Neural progenitor cell (in vitro differentiated cells): ENCODE data around the gene MLH1. TPM values are rescaled to one million over a fixed set of nuclear protein-coding genes. Genes with fewer than 3 reads are reported as not detected.

Source experiments
- DNase-seq: peaks from one replicate; pipeline ENCODE4 v3.0.0-alpha.2; 2016; ENCODE audit warnings: low spot score
- H2AFZ ChIP-seq: fragments of 200-600 bp; sonication (generic); replicated peaks from 2 replicates; pipeline ENCODE4 v1.6.1; 2016; ENCODE audit warnings: antibody characterized with exemption
- H3F3A ChIP-seq: fragments of 200-600 bp; sonication (generic); 2 replicates; pipeline ENCODE4 v1.6.1; 2016; ENCODE audit warnings: antibody characterized with exemption, low read depth
- H3K27ac ChIP-seq: fragments of 200-600 bp; sonication (generic); 2 replicates; pipeline ENCODE4 v1.5.1; 2016; ENCODE audit warnings: mild to moderate bottlenecking
- H3K27me3 ChIP-seq: fragments of 200-600 bp; sonication (generic); 2 replicates; pipeline ENCODE4 v1.6.1; 2016; ENCODE audit warnings: mild to moderate bottlenecking, moderate library complexity
- H3K36me3 ChIP-seq: fragments of 200-600 bp; sonication (generic); 2 replicates; pipeline ENCODE4 v1.5.1; 2016
- H3K4me1 ChIP-seq: fragments of 200-600 bp; sonication (generic); 2 replicates; pipeline ENCODE4 v1.6.1; 2016; ENCODE audit warnings: mixed run types
- H3K4me2 ChIP-seq: fragments of 200-600 bp; sonication (generic); 2 replicates; pipeline ENCODE4 v1.6.1; 2016
- H3K4me3 ChIP-seq: fragments of 200-600 bp; sonication (generic); 2 replicates; pipeline ENCODE4 v1.5.1; 2016
- H3K79me2 ChIP-seq: fragments of 200-600 bp; sonication (generic); 2 replicates; pipeline ENCODE4 v1.6.1; 2016; ENCODE audit warnings: low read depth
- H3K9ac ChIP-seq: fragments of 200-600 bp; sonication (generic); 2 replicates; pipeline ENCODE4 v1.6.1; 2016
- H3K9me3 ChIP-seq: fragments of 200-600 bp; sonication (generic); 2 replicates; pipeline ENCODE4 v1.5.1; 2016; ENCODE audit warnings: low read depth
- H4K20me1 ChIP-seq: fragments of 200-600 bp; sonication (generic); 2 replicates; pipeline ENCODE4 v1.6.1; 2016; ENCODE audit warnings: low read depth
- H3K27ac Mint-ChIP-seq: 3 replicates; pipeline ENCODE4 v1.8.0; 2021; ENCODE audit warnings: mixed read lengths
- H3K27me3 Mint-ChIP-seq: 2 replicates; pipeline ENCODE4 v1.8.0; 2022; ENCODE audit warnings: low read depth, mild to moderate bottlenecking, inconsistent platforms, moderate library complexity, mixed read lengths; ENCODE audit not compliant: insufficient read depth
- H3K36me3 Mint-ChIP-seq: 3 replicates; pipeline ENCODE4 v1.8.0; 2021; ENCODE audit warnings: mixed read lengths
- H3K4me1 Mint-ChIP-seq: 3 replicates; pipeline ENCODE4 v1.8.0; 2021; ENCODE audit warnings: mixed read lengths
- H3K4me3 Mint-ChIP-seq: 3 replicates; pipeline ENCODE4 v1.8.0; 2021; ENCODE audit warnings: mild to moderate bottlenecking, moderate library complexity, mixed read lengths
- H3K9me3 Mint-ChIP-seq: 3 replicates; pipeline ENCODE4 v1.8.0; 2020; ENCODE audit warnings: mixed read lengths
- EZH2 ChIP-seq: fragments of 200-600 bp; sonication (generic); IDR thresholded peaks from 2 replicates; pipeline ENCODE4 v1.6.1; 2017; ENCODE audit warnings: antibody characterized with exemption, mild to moderate bottlenecking, moderate library complexity
- EZH2phosphoT487 ChIP-seq: fragments of 200-600 bp; sonication (generic); IDR thresholded peaks from 2 replicates; pipeline ENCODE4 v1.6.1; 2017; ENCODE audit warnings: antibody characterized with exemption
- total RNA-seq: library from RNA; depleted of rRNA; stranded (reverse); fragments of >200 nt; gene quantifications from 2 replicates; pipeline ENCODE4 v1.2.3, GENCODE V29; 2015; ENCODE audit warnings: low replicate concordance
- TF ChIP-seq, protein P1 (sequence below): fragments of 200-600 bp; sonication (generic); IDR thresholded peaks from 2 replicates; pipeline ENCODE4 v1.5.1; 2017; ENCODE audit warnings: antibody characterized with exemption, mild to moderate bottlenecking

The MLH1 gene
- total RNA-seq, 1 donor from 2014 or later = 71.1 TPM

DNA sequence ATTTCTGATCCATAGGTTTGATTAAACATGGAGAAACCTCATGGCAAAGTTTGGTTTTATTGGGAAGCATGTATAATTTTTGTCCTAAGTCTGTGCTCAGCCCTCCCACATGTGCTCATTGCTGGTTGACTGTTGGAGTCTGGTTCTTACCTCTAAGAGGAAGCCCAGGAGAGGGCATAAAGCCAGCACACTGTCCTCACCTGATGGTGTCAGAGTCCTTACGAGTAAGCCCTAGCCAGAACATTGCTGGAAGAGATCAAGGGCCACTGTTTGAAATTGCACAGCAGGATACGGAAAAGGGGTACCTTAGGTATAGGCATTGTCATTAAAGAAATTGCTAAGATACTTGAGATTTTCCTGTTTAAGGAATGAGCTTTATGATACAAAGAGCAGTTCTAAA is 21.3 kb downstream of the MLH1 start:
- Histone ChIP-seq H3K79me2 (no peaks in the 10 kb centered on the region), H3K27ac (no peak overlapping the region), H3K4me2 (no peak overlapping the region), H3K27me3 (no peaks in the 10 kb centered on the region), H2AFZ (no peak overlapping the region), H3F3A (no peaks in the 10 kb centered on the region), H4K20me1 (no peaks in the 10 kb centered on the region), H3K36me3 (peaks cover 29% of the 10 kb centered on the region), H3K9me3 (no peaks in the 10 kb centered on the region), H3K4me1 (no peaks in the 10 kb centered on the region), H3K4me3 (no peak overlapping the region), H3K9ac (no peak overlapping the region)
- Mint-ChIP-seq H3K36me3 (peaks cover 44% of the 10 kb centered on the region), H3K27ac (no peak overlapping the region), H3K4me1 (no peaks in the 10 kb centered on the region), H3K9me3 (no peaks in the 10 kb centered on the region), H3K4me3 (no peak overlapping the region), H3K27me3 (peaks cover 4% of the 10 kb centered on the region)
- no peak for TF ChIP-seq EZH2phosphoT487
- TF ChIP-seq, protein P1, sequence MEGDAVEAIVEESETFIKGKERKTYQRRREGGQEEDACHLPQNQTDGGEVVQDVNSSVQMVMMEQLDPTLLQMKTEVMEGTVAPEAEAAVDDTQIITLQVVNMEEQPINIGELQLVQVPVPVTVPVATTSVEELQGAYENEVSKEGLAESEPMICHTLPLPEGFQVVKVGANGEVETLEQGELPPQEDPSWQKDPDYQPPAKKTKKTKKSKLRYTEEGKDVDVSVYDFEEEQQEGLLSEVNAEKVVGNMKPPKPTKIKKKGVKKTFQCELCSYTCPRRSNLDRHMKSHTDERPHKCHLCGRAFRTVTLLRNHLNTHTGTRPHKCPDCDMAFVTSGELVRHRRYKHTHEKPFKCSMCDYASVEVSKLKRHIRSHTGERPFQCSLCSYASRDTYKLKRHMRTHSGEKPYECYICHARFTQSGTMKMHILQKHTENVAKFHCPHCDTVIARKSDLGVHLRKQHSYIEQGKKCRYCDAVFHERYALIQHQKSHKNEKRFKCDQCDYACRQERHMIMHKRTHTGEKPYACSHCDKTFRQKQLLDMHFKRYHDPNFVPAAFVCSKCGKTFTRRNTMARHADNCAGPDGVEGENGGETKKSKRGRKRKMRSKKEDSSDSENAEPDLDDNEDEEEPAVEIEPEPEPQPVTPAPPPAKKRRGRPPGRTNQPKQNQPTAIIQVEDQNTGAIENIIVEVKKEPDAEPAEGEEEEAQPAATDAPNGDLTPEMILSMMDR = no peak
- no peak for TF ChIP-seq EZH2
- DNase-seq = no peak

DNA sequence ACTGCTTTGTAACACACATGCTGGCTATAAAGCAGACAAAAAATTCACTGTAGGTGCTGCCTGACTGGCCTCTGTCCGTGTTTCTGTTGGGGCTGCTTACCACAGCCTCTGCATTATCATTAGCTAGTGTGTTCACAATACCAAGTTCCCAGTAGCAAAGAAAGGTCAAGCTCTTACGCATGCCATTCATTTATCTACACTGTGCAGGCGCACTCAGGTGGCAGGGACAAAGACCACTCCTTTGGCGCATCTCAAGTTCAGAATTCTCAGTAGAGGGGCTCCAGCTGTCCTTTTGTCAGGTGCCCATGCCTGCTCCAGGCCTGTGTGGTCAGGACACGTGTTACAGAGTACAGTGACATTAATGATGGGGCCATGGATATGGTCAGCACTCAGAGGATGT is 22.3 kb downstream of the MLH1 start:
- Histone ChIP-seq H3K27ac (no peak overlapping the region), H3K4me1 (no peaks in the 10 kb centered on the region), H3K36me3 (peaks cover 29% of the 10 kb centered on the region), H4K20me1 (no peaks in the 10 kb centered on the region), H3K4me3 (no peak overlapping the region), H2AFZ (no peak overlapping the region), H3F3A (no peaks in the 10 kb centered on the region), H3K9me3 (no peaks in the 10 kb centered on the region), H3K4me2 (no peak overlapping the region), H3K79me2 (no peaks in the 10 kb centered on the region), H3K27me3 (no peaks in the 10 kb centered on the region), H3K9ac (no peak overlapping the region)
- Mint-ChIP-seq H3K36me3 (peaks cover 51% of the 10 kb centered on the region), H3K4me3 (no peak overlapping the region), H3K4me1 (no peaks in the 10 kb centered on the region), H3K27me3 (peaks cover 4% of the 10 kb centered on the region), H3K9me3 (no peaks in the 10 kb centered on the region), H3K27ac (no peak overlapping the region)
- TF ChIP-seq EZH2 = no peak
- TF ChIP-seq, protein P1 = no peak
- TF ChIP-seq EZH2phosphoT487 = no peak
- DNase-seq = no peak

DNA sequence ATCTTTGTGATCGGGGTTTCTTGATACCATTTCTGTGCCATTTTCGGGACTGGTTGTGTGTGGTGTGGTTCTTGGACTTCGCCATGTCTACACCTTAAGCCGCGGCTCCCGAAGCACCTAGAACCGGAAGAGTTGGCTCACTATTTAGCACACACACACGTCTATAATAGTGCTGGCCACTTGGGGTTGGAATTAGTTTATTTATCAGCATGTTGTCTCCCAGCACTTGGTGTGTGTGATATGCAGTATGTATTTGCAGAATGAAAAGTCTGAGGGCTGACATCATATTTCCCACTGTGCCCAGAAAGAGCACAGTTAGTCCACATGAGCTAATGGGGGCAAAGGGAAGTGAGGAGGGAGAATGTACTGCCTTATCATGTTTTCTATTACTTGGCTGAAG is 23.6 kb downstream of the MLH1 start:
- Histone ChIP-seq H3K9ac (no peak overlapping the region), H4K20me1 (no peaks in the 10 kb centered on the region), H3K36me3 (peaks cover 24% of the 10 kb centered on the region), H3K4me2 (no peak overlapping the region), H3F3A (no peaks in the 10 kb centered on the region), H3K27ac (no peak overlapping the region), H3K79me2 (no peaks in the 10 kb centered on the region), H3K27me3 (no peaks in the 10 kb centered on the region), H2AFZ (no peak overlapping the region), H3K9me3 (no peaks in the 10 kb centered on the region), H3K4me3 (no peak overlapping the region), H3K4me1 (no peaks in the 10 kb centered on the region)
- no peak for DNase-seq
- no peaks in the 10 kb centered on the region for H3K4me1 Mint-ChIP-seq
- no peak overlapping the region for H3K27ac Mint-ChIP-seq
- no peak overlapping the region for H3K4me3 Mint-ChIP-seq
- H3K9me3 Mint-ChIP-seq = no peaks in the 10 kb centered on the region
- H3K27me3 Mint-ChIP-seq = peaks cover 4% of the 10 kb centered on the region
- TF ChIP-seq, protein P1 = no peak
- TF ChIP-seq EZH2 = no peak
- no peak for TF ChIP-seq EZH2phosphoT487
- H3K36me3 Mint-ChIP-seq = peaks cover 55% of the 10 kb centered on the region
